Measurements from ENCODE around the gene LRRC4. TPM values are rescaled to one million over a fixed set of nuclear protein-coding genes. Genes with fewer than 3 reads are reported as not detected.

The LRRC4 gene
- total RNA-seq, 1 donor from 2014 or later = 19.8 TPM

GRCh38 chr7:128045766-128046165, 14.5 kb upstream of the LRRC4 start:
- TF ChIP-seq CTCF (IDR thresholded peaks at IDR 0.05) (no peak), EZH2phosphoT487 (IDR thresholded peaks at IDR 0.05) (no peak), EZH2 (IDR thresholded peaks at IDR 0.05) (no peak)
- peaks cover 15% of the 10 kb centered on the region for H3K4me1 Mint-ChIP-seq
- no peak overlapping the region for H3K4me3 ChIP-seq
- no peak overlapping the region for H3K27ac ChIP-seq
- H3K9ac ChIP-seq = no peak overlapping the region
- H3K27me3 Mint-ChIP-seq (ENCODE audit: insufficient read depth, low read depth) = peaks cover 2% of the 10 kb centered on the region
- H3K4me1 ChIP-seq = peaks cover 10% of the 10 kb centered on the region
- no peaks in the 10 kb centered on the region for H3K79me2 ChIP-seq (ENCODE audit: low read depth)
- no peaks in the 10 kb centered on the region for H3K27me3 ChIP-seq
- H3K36me3 Mint-ChIP-seq = no peaks in the 10 kb centered on the region
- H2AFZ ChIP-seq (replicated peaks) = no peak overlapping the region
- peaks cover 10% of the 10 kb centered on the region for H4K20me1 ChIP-seq (ENCODE audit: low read depth)
- no peak overlapping the region for H3K4me2 ChIP-seq
- H3K9me3 ChIP-seq (ENCODE audit: low read depth) = no peaks in the 10 kb centered on the region
- H3K4me3 Mint-ChIP-seq = no peak overlapping the region
- H3K27ac Mint-ChIP-seq = no peak overlapping the region
- H3K36me3 ChIP-seq = no peaks in the 10 kb centered on the region
- no peaks in the 10 kb centered on the region for H3K9me3 Mint-ChIP-seq
- DNase-seq (ENCODE audit: low spot score) = no peak
- H3F3A ChIP-seq (ENCODE audit: low read depth) = no peaks in the 10 kb centered on the region

GRCh38 chr7:128045158-128045557, 13.9 kb upstream of the LRRC4 start:
- H3K4me1 Mint-ChIP-seq = peaks cover 17% of the 10 kb centered on the region

GRCh38 chr7:128044064-128044463, 12.8 kb upstream of the LRRC4 start:
- DNase-seq (ENCODE audit: low spot score) = no peak
- H4K20me1 ChIP-seq (ENCODE audit: low read depth) = peaks cover 13% of the 10 kb centered on the region
- no peak for TF ChIP-seq EZH2 (IDR thresholded peaks at IDR 0.05)
- TF ChIP-seq EZH2phosphoT487 (IDR thresholded peaks at IDR 0.05) = no peak
- TF ChIP-seq CTCF (IDR thresholded peaks at IDR 0.05) = no peak

More at GRCh38 chr7:128045158-128045557, 13.9 kb upstream of the LRRC4 start:
- Mint-ChIP-seq H3K27ac (no peak overlapping the region), H3K36me3 (no peaks in the 10 kb centered on the region), H3K9me3 (no peaks in the 10 kb centered on the region), H3K4me3 (no peak overlapping the region), H3K27me3 (ENCODE audit: insufficient read depth, low read depth) (peaks cover 2% of the 10 kb centered on the region)
- H3K36me3 ChIP-seq = no peaks in the 10 kb centered on the region
- H3K4me3 ChIP-seq = no peak overlapping the region
- H2AFZ ChIP-seq (replicated peaks) = no peak overlapping the region
- no peak for TF ChIP-seq EZH2 (IDR thresholded peaks at IDR 0.05)
- no peaks in the 10 kb centered on the region for H3K9me3 ChIP-seq (ENCODE audit: low read depth)
- peaks cover 13% of the 10 kb centered on the region for H3K4me1 ChIP-seq
- no peaks in the 10 kb centered on the region for H3K27me3 ChIP-seq
- H3K79me2 ChIP-seq (ENCODE audit: low read depth) = no peaks in the 10 kb centered on the region
- no peak overlapping the region for H3K4me2 ChIP-seq
- H3K9ac ChIP-seq = no peak overlapping the region
- H3F3A ChIP-seq (ENCODE audit: low read depth) = no peaks in the 10 kb centered on the region
- peaks cover 12% of the 10 kb centered on the region for H4K20me1 ChIP-seq (ENCODE audit: low read depth)
- no peak overlapping the region for H3K27ac ChIP-seq
- no peak for DNase-seq (ENCODE audit: low spot score)

GRCh38 chr7:128042012-128042411, 10.8 kb upstream of the LRRC4 start:
- H3K4me2 ChIP-seq = no peak overlapping the region
- no peak overlapping the region for H2AFZ ChIP-seq (replicated peaks)
- H4K20me1 ChIP-seq (ENCODE audit: low read depth) = peaks cover 12% of the 10 kb centered on the region
- no peak overlapping the region for H3K4me3 ChIP-seq
- no peak overlapping the region for H3K27ac ChIP-seq
- Mint-ChIP-seq H3K27ac (no peak overlapping the region), H3K27me3 (ENCODE audit: insufficient read depth, low read depth) (peaks cover 2% of the 10 kb centered on the region), H3K4me1 (peaks cover 17% of the 10 kb centered on the region), H3K36me3 (no peaks in the 10 kb centered on the region), H3K4me3 (no peak overlapping the region), H3K9me3 (no peaks in the 10 kb centered on the region)
- H3K79me2 ChIP-seq (ENCODE audit: low read depth) = no peaks in the 10 kb centered on the region
- no peaks in the 10 kb centered on the region for H3F3A ChIP-seq (ENCODE audit: low read depth)
- H3K9me3 ChIP-seq (ENCODE audit: low read depth) = no peaks in the 10 kb centered on the region
- no peak overlapping the region for H3K9ac ChIP-seq
- peaks cover 13% of the 10 kb centered on the region for H3K4me1 ChIP-seq
- no peak for TF ChIP-seq EZH2phosphoT487 (IDR thresholded peaks at IDR 0.05)
- TF ChIP-seq EZH2 (IDR thresholded peaks at IDR 0.05) = no peak
- no peak for TF ChIP-seq CTCF (IDR thresholded peaks at IDR 0.05)
- H3K36me3 ChIP-seq = no peaks in the 10 kb centered on the region
- no peaks in the 10 kb centered on the region for H3K27me3 ChIP-seq
- DNase-seq (ENCODE audit: low spot score) = no peak

More at GRCh38 chr7:128044064-128044463, 12.8 kb upstream of the LRRC4 start:
- Mint-ChIP-seq H3K4me1 (peaks cover 17% of the 10 kb centered on the region), H3K9me3 (no peaks in the 10 kb centered on the region), H3K27ac (no peak overlapping the region), H3K4me3 (no peak overlapping the region), H3K27me3 (ENCODE audit: insufficient read depth, low read depth) (peaks cover 2% of the 10 kb centered on the region), H3K36me3 (no peaks in the 10 kb centered on the region)
- H3K9me3 ChIP-seq (ENCODE audit: low read depth) = no peaks in the 10 kb centered on the region
- no peak overlapping the region for H3K4me2 ChIP-seq
- no peak overlapping the region for H2AFZ ChIP-seq (replicated peaks)
- H3K4me1 ChIP-seq = peaks cover 13% of the 10 kb centered on the region
- no peak overlapping the region for H3K27ac ChIP-seq
- no peak overlapping the region for H3K4me3 ChIP-seq
- no peaks in the 10 kb centered on the region for H3K36me3 ChIP-seq
- no peak overlapping the region for H3K9ac ChIP-seq
- no peaks in the 10 kb centered on the region for H3K79me2 ChIP-seq (ENCODE audit: low read depth)
- no peaks in the 10 kb centered on the region for H3K27me3 ChIP-seq
- H3F3A ChIP-seq (ENCODE audit: low read depth) = no peaks in the 10 kb centered on the region

Data from neural progenitor cell (in vitro differentiated cells).